ENCODE data around the gene GINS1.
"Not testable (repeated sequence)": the region's sequence is repeated elsewhere in the genome, so short reads cannot be mapped to it uniquely, and the experiment has no call there.

The GINS1 gene

DNA sequence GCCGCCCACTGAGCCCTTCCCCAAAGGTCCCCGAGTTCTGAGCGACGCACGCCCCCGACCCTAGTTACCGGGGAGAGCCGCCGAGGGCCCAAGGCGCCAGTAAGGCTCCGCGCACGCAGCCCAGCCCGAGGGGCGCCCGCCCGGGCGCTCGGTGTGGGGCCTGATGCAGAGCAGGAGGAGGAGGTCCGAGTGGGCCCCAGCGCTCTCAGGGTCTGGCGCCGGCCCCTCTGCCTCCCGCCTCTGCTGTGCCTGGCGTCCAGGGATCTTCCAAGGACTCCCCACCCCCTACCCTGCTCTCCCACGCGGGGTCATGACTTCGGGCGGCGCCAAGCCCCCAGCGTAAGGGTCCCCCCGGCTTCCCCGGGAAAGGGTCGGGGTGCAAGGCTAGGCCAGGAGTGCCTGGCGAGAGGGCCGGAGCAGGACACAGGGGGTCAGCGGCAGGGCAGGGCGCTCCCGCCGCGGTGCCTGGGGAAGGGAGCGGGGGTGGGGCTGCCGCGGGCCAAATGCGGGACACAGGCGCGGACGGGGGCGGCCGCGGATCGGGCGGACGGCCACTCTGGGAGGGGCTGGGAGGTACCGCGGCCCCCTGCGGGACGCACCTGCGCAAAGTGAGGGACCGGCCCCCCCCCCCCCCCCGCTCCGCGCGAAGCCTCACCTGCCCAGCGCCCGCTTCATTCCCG, 17.5 kb upstream of the GINS1 start:
- DNase-seq (ENCODE audit: low read depth in 1 of 2, low spot score in 1 of 2) = peak in 1 of 2 donors; percentile 17

DNA sequence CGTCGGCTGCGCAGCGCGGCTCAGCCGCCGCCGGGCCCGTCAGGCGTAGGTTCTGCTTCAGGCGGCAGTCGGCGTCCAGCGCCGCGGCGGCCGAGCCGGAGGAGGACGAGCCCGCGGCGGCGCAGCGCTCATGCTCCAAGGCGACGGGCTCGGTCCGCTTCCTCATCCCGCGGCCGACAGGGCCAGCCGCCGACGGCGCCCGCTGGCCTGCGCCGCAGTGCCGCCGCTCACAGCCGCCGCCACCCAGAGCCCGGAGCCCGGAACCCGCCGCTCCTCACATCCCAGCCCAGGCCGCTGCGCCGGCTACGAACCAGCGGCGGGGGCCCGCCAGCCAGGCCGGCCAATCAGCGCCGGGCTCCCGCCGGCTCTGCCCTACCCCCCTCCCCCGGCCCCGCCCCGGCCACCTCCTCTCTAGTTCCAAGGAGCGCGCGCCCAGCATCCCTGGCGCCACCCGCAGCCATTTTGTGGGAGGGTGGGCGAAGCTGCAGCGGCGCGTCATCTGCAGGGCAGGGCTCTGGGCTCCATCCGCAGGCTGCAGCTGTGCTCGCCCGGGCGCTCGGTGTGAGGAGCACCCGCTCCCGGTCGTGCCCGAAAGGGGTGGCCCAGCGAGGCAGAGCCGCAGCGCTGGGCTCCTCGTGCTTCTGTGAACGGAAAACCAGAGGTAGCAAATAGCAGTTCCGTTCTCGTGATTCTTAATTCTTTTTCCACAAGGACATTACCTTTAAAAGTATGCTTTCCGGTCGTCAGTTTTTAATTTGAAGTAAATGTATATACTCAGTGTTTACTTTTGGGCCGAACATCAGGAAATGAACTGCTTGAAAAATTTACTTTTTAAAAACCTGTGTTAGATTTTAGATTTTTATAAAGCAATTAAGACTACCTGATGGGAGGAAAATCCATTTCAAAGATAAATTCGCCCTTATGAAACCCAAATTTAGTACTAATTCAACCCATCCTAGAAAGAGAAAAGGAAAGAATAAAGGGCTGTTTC, 16.6 kb upstream of the GINS1 start, which contains the start of gene ABHD12:
ABHD12 (minus strand) TSS at position 298 of the 991 bp plus-strand sequence; CDS start at position 166, 132 bp downstream.
- peak; percentile 87 to 93 for DNase-seq (ENCODE audit: low read depth in 1 of 2, low spot score in 1 of 2)

DNA sequence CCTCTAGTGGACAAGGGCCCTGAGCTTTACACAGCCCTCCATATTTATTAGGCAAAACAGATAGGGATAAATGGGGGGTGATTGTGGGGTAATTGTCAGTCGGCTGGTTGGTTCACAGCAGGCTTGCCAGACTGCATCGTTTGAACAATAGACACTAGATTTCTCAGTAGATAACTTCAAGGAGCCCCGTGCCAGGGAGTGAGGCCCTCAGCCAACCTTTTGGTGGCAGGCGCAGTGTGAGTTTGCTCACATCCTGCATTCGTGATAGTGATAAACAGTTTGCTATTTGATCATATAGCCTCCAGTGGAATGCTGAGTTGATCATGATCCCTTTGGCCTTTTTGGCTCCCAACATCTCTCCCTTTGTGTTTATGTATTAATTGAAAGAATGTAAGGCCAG, 13.2 kb upstream of the GINS1 start:
- no peak for DNase-seq (ENCODE audit: low read depth in 1 of 2, low spot score in 1 of 2)

- DNase-seq (ENCODE audit: low read depth in 1 of 2, low spot score in 1 of 2) = no peak
Measured at GRCh38 chr20:25394996-25395395, 12.5 kb upstream of the GINS1 start.

DNA sequence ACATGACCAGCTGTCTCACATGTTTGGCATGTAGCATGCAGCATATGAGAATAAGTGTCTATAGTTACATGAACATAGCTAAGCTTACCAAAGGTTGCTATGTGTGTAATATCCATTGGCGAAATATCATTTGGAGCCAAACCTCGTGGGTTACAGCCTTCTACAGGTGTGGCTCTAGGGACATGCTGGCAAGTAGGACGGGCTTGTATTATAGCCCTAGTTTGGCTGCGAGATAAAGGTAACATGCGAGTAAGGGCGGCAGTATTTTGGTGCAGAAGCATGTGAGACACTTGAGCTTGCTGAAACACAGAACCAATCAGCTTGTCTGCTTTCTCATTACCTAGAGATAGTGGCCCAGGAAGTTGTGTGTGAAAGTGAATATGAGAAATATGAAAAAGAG, 10.4 kb upstream of the GINS1 start:
- DNase-seq (ENCODE audit: low read depth in 1 of 2, low spot score in 1 of 2) = no peak

GRCh38 chr20:25397821-25398220, 9.7 kb upstream of the GINS1 start:
- no peak for DNase-seq (ENCODE audit: low read depth in 1 of 2, low spot score in 1 of 2)

DNA sequence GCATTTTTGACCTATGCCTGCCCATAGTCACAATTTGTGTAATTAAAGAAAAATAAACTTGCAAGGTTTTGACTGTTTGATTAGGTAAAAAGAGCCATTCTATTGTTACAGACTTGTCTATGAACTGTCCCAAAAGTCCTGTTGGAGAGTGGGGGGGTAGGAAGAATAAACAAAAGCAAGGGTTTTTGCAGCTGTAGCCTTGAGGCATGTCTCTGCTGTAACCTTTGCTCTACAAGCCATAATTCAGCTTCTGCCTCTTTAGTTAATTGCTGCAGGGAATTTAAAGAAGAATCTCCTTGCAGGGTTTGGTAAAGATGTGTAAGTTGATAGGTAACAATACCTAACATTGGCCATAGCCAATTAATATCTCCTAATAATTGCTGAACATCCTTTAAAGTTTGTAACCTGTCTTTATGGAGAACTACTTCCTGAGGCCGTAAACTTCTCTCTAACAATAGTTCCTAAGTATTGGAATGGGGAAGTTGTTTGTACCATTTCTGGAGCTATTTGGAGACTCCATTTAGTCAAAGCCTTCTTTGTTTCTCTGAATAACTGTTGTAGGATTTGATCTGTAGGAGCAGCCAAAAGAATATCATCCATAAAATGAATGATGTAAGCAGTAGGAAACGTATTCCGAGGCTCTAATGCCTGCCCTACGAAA, 9.0 kb upstream of the GINS1 start:
- DNase-seq (ENCODE audit: low read depth in 1 of 2, low spot score in 1 of 2) = no peak

DNA sequence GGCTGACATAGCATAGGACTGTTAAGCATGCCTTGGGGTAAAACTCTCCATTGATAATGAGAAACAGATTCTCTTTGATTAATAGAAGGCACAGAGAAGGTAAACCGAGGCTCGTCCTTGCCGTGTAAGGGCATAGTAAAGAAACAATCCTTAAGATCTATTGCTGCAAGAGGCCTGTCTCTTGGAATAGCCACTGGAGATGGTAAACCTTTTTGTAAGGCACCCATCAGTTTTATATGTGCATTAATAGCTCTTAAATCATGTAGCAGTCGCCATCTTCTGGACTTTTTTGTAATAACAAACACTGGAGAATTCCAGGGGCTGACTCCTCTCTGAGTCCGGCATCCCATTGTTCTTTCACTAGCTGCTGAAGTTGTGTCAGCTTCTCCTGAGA, 8.4 kb upstream of the GINS1 start:
- DNase-seq (ENCODE audit: low read depth in 1 of 2, low spot score in 1 of 2) = no peak

DNA sequence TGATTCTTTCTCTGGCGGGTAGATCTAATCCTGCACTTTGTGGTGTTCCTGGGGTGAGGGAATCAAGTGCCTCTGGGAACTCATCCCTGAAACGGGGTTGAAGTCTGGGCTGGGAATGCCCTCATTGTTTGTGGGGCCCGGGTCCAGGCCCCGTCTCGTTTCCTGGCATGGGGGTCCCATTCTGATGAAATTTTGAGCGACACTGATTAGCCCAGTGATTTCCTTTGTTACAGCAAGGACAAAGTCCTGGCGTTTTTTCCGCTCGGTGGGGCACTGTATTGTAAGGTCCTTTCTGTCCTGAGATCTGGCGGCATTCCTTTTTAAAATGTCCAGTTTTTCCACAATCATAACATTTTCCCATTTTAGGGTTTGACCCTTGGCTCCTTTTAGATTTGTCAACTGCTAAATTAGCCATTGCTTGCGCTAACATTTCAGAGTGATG, 7.2 kb upstream of the GINS1 start:
- not testable (repeated sequence) for DNase-seq (ENCODE audit: low read depth in 1 of 2, low spot score in 1 of 2)

GRCh38 chr20:25402583-25402982, 4.9 kb upstream of the GINS1 start:
- DNase-seq (ENCODE audit: low read depth in 1 of 2, low spot score in 1 of 2) = no peak

- no peak for DNase-seq (ENCODE audit: low read depth in 1 of 2, low spot score in 1 of 2)
Measured at GRCh38 chr20:25408170-25408547, 686 bp downstream of the GINS1 start.

DNA sequence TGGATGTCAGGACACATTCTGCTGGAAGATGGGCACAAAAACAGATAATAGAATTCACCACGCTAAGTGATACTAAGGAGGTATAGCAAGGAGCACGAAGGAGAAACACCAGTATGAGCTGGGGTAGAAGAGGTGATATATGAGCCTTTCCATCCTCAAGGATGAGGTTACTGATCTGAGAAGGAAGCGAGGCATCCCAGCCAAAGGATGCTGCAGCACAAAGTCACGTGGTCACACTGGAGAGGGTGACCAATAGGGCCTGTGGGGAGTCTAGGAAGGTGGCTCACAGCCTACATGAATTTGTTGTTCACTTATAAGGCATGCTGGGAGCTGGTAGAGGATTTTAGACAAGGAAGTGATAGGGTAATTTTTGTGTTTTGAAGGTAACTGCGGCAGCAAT, 1.4 kb downstream of the GINS1 start:
- no peak for DNase-seq (ENCODE audit: low read depth in 1 of 2, low spot score in 1 of 2)

DNA sequence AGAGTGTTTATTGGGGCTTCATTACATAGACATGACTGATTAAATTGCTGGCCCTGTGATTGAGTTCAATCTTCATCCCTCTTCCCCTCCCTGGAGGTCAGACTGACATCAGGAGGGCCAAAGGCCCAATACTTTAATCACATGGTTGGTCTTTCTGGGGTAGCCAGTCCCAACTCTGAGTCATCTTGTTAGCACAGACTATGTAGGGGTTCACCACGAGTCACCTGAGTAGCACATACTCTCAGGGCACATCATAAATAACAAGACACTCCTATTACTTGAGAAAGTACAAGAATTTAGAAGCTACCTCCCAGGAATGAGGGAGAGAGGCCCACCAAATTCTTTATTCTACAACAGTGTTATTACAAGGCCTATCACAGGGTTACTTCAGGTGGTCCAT, 11.3 kb downstream of the GINS1 start:
- no peak for DNase-seq (ENCODE audit: low read depth in 1 of 2, low spot score in 1 of 2)

DNA sequence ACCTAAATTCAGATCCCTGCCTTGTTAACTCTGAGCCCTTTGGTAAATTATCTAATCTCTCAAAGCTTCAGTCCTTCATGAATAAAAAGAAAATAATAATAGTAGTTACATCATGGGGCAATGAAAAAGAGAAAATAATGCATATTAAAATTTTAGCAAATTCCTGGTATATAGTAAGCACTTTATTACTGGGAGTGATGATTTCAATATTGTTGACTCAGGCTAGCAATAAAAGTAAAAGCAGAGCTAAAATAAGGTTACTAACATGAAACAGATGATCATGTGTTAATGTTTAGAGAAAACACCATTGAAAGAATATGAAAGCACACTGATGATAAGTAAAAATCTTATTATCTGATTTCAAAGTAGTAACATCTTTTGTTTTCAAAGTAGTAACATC, 13.6 kb downstream of the GINS1 start:
- DNase-seq (ENCODE audit: low read depth in 1 of 2, low spot score in 1 of 2) = no peak

DNA sequence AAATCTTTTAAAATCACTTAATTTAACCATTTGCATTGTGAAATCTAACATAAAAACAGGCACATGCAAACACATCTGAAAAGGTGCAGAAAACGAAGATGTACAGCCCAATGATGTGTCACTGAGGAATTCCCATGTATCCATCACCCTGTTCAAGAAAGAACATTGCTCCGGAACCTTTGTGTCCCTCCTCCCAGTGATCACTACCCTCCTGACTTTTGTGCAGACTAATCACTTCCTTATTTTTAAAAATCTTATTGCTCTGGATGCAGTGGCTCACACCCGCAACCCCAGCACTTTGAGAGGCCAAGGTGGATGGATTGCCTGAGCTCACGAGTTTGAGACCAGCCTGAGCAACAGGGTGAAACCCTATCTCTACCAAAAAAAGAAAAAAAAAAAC, 14.6 kb downstream of the GINS1 start:
- no peak for DNase-seq (ENCODE audit: low read depth in 1 of 2, low spot score in 1 of 2)

- no peak for DNase-seq (ENCODE audit: low read depth in 1 of 2, low spot score in 1 of 2)
Measured at GRCh38 chr20:25424536-25424935, 17.1 kb downstream of the GINS1 start.

- no peak for DNase-seq (ENCODE audit: low read depth in 1 of 2, low spot score in 1 of 2)
Measured at GRCh38 chr20:25437153-25437581, 29.7 kb downstream of the GINS1 start.

- no peak for DNase-seq (ENCODE audit: low read depth in 1 of 2, low spot score in 1 of 2)
Measured at GRCh38 chr20:25439328-25439727, 31.9 kb downstream of the GINS1 start.

DNA sequence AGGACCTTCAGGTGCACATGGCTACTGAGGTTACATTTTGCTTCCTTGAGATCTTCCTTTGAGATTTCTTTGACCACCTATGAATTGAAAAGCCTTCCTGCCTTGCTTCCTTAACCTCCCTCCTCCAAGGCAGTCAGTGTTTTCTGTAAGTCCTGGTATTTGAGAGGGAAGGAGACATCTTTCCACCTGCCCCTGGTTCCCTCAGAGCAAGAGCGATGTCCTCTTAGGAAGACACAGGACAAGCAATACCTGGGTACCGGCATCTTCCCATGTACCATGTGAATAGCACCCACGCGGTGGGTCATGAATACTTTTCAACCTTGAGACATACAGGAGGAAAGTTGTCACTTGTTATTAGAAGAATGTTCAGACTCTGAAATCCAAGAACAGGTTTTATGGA, 37.1 kb downstream of the GINS1 start:
- DNase-seq (ENCODE audit: low read depth in 1 of 2, low spot score in 1 of 2) = no peak

DNA sequence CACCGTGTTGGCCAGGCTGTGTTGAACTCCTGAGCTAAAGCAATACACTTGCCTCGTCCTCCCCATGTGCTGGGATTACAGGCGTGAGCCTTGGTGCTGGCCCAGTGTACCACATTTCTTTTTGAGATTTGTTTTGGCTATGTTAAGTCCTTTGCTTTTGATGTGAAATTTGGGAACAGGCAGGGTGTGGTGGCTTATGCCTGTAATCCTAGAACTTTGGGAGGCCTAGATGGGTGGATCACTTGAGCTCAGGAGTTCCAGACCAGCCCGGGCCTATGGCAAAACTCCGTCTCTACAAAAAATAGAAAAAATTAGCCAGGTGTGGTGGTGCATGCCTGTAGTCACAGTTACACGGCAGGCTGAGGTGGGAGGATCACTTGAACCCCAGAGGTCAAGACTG, 40.2 kb downstream of the GINS1 start:
- DNase-seq (ENCODE audit: low read depth in 1 of 2, low spot score in 1 of 2) = no peak

GRCh38 chr20:25452333-25452732, 44.9 kb downstream of the GINS1 start:
- DNase-seq (ENCODE audit: low read depth in 1 of 2, low spot score in 1 of 2) = no peak
